Mesenteric fat pad (tissue), 1 donor: Measurements from ENCODE around the gene PLA2R1. TPM values are rescaled to one million over a fixed set of nuclear protein-coding genes. Genes with fewer than 3 reads are reported as not detected.
"Not testable (repeated sequence)": the region's sequence is repeated elsewhere in the genome, so short reads cannot be mapped to it uniquely, and the experiment has no call there.

ENCODE experiments used
- DNase-seq: peaks from one replicate; pipeline ENCODE4 v3.0.0-alpha.2; 2020; ENCODE audit warnings: low spot score
- total RNA-seq: library from RNA; stranded (reverse); fragmentation: NEBNext Ultra II Directional; extraction: Animal tissue kit (Norgen Biotek cat#: 25700); gene quantifications from one replicate; pipeline ENCODE4 v1.2.1, GENCODE V29; 2021
- donor health status: DM: yes; HTN: yes; CAD: no.

PLA2R1 gene
- total RNA-seq, 1 donor from 2014 or later, result 8.3 TPM

DNA sequence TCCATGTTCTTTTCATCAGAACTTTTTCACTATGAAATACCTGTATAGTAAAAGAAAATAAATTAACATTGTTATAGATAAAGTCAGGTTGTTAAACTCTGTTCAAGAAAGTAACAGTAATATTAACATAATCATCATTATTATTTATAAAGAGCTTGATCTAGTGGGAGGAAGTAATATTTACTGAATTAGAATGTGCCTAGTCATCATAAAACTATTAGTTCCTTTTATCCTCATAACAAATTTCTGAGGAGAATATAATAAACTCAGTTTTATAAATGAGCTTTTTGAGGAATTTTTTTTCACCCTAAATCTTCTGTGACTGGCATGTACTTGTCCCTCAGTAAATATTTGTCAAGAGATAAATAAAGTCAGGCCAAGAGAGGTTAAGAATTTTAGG, 78.4 kb downstream of the PLA2R1 start:
- DNase-seq, result no peak

DNA sequence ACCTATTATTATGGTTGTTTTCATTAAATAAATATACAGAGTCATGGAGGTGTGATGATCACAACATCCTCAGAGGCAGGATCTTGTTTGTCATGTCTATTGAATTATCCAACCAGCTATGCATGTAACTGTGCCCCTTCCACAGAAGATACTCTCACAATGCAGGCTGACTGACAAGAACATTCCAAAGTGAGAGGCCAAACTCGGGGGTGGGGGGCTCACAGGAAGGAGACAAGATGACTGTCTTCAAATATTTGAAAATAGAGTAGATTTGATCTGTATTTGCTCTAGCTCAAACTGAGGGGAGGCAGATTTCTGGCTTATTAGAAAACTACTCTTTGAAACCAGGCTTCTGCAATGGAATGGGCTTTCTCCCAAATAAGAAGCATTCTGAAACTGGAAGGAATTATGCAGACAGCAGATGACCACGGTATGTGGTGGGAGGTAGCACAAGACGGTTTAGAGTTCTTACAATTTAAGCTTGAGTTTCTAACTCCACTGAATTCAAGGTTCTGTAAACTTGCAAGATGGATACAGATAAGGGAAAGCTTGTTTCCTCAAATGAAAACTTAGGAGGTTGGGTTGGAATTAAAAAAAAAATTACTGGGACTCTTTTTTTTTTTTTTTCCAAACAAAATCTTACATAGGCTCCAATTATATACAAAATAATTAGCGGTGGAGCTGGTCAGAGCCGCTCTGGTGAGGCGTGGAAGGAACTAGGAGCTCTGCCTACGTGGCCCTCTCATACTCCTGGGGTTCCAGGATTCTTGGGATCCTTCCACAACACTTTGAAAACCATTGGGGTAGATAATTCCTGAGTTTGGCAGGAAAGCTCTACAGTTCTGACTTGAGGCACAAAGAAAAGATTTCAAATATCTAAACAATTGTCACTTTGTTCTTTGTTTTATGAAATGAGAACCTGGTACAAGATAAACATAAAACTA, 79.3 kb downstream of the PLA2R1 start:
- DNase-seq, result no peak

DNA sequence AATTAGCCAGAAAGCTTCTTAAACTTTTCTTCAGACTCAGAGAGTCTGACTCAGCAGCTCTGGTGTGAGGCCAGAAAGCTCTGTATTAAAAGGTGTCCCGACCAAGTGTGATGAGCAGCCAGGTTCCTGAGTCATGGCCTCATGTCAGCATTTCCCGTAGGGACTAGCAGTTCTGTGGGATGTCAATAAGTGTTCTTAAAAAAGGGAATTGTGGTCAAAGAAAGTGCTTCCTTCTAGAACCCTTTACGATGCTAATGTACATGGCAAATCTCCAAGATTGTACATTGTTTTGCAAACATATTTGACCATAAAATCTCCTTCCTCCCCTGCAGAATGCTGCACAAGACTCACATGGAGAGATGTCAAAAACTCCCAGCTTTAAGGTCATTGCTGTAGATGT, 80.1 kb downstream of the PLA2R1 start:
- no peak for DNase-seq

DNA sequence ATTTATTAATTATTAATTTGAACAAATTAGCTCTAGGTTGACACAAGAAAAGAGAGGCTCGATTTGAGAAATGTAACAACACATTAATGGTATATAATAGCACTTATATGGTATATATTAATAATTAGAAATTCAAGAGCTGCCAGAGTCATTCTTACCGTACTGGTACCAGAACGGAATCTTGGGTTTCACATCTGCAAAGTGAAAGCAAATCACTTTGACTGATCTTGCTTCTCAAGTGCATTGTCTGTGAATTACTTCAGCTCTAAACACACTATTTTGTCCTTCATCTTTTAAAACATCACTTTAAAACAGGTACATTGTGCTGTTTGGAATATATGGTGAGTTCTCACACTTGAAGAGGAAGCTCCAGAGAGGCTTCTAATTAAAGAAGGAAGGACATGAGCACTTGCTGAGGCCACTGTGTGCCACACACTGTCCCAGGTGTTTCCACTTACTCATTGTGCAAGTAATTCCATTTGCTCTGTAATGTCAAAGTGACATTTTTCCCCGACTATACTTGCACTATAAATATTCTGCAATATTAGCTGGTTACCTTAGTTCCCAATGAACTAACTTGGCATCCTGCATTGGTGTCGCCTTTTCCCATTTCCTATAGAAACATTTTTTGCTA, 85.8 kb downstream of the PLA2R1 start:
- DNase-seq, result no peak

DNA sequence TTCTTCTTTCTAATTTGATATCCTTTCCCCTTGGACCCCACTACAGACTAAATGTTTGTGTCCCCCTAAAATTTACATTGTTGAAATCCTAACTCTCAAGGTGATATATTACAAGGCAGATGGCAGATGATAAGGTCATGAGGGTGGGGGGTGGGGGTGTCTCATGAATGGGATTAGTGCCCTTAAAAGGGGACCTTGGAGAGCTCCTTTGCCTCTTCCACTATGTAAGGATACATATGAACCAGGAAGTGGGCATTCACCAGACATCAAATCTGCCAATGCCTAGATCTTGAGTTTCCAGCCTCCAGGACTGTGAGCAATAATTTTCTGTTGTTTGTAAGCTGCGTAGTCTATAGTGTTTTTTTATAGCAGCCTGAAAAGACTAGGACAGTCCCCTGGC, 89.1 kb downstream of the PLA2R1 start:
- no peak for DNase-seq

DNA sequence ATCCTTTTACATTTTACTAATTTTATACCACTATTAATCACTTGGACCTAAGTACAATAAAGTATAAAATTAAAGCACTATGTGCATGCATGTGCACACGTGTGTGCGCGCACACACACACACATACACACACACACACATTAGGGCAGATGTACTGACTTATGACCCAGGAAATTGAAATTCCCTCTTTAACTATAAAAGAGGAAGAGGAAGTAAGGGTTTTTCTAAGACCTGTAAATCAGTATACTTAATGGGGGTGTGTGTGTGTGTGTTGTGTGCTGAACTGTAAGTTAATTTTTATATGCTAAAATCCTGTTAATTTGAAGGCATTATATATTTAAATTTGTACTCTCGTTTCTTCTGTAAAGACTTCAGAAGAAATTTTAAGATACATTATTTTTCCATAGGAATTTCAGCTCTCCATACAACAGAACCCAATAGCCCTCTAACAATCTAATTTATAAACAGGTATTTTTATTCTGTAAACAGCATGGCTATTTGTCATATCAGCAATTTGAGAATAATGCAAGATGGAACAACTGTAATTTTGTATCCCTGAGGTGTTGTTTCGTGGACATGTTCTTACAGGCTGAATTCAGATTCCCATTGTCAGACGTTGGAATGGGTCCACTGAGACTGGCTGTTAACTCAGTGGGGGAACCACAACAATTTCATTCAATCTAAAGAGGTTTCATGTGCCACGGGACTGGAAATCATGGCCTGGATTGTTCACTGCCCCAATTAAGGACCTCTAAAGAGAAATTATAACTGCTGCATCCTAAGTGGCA, 90.9 kb downstream of the PLA2R1 start:
- no peak for DNase-seq

DNA sequence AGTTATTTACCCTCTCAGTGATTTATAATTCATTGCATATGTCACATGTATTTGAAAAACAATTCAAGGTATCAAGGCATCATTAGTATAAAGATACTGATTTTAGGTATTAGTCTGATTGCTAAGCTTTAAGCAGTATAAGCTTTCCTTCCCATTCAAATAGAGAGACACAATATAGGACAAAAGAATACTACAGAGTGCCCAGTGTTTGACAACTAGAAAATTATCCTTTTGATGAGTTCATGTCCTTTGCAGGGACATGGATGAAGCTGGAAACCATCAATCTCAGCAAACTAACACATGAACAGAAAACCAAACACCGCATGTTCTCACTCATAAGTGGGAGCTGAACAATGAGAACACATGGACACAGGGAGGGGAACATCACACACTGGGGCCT, 91.9 kb downstream of the PLA2R1 start:
- not testable (repeated sequence) for DNase-seq

DNA sequence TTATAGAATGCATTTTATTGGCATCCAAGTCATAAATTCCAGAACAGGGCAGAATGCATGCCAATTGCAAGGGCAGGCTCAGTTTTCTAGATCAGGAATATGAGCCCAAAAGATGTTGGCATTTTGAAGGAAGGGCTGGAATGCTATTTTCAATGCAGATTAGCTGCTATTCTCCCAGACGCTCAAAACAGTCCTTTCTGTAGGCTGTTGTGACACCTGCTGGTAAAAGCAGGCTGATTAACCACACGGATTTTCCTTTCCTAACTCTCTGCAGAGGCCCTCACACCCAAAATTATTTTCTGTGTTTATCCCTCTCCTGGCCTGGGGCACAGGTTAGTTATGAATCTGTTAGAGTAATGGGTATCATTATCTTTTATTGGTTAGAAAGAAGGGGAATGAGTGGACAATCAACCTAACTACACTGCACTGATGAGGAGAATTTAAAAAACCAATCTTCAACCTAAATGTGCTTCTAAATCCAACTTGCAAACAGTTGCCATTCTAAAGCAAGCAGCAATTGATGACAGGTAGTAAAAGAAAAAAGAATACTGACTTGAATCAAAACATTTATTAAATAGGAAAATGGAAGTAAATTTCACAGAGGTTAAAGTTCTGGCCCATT, 94.0 kb downstream of the PLA2R1 start:
- no peak for DNase-seq

DNA sequence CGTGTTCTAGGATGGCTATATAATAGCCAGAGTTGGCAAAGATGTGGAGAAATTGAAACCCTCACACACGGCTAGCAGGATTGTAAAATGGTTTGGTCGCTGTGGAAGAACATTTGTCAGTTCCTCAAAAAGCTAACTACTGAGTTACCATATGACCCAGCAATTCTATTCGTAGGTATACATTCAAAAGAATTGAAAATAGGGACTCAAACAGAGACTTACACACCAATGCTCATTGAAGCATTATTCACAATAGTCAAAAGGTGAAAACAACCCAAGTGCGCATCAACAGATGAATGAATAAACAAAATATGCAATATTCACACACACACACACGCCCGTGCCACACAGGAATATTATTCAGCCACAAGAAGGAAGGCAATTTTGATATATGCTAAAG, 98.7 kb downstream of the PLA2R1 start:
- no peak for DNase-seq

DNA sequence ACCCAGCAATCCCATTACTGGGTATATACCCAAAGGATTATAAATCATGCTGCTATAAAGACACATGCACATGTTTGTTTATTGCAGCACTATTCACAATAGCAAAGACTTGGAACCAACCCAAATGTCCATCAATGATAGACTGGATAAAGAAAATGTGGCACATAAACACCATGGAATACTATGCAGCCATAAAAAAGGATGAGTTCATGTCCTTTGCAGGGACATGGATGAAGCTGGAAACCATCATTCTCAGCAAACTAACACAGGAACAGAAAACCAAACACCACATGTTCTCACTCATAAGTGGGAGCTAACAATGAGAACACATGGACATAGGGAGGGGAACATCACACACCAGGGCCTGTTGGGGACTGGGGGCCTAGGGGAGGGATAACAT, 99.9 kb downstream of the PLA2R1 start:
- not testable (repeated sequence) for DNase-seq

DNA sequence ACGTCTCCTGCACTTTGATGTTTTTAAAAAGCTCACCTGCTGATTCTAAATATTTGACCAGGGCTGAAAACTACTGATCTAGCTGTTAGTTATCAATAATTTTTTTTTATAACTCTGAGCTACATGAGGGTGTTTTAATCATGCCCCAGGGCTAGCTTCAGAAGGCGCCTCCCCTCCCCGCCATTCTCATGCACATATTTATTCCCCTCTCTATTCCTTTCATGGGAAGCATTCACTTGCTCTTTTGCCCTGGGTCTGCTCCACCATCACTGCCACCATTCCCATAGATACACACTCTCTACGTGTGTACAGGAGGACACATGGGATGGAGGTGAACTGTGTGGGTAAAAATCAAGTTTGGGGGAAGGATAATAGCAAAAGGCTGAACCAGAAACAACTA, 101.0 kb downstream of the PLA2R1 start:
- DNase-seq, result no peak

DNA sequence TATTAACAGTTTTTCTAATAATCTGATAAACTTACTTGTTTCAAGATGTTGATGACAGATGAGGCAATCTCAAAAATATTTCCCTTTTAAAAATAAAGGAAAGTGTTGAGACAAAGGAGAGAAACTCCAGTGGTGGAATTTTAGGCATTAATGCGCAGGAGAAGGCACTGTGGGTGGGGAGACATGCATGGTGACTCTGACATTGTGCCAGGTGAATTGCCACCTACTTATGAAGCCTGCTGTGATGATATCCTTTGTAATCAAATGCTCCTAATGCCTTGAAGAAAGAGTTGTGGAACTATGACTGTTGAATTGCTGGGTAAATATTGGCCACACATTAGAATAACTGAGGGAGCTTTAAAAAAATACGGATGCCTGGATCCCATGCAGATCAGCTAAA, 101.4 kb downstream of the PLA2R1 start:
- DNase-seq, result no peak

DNA sequence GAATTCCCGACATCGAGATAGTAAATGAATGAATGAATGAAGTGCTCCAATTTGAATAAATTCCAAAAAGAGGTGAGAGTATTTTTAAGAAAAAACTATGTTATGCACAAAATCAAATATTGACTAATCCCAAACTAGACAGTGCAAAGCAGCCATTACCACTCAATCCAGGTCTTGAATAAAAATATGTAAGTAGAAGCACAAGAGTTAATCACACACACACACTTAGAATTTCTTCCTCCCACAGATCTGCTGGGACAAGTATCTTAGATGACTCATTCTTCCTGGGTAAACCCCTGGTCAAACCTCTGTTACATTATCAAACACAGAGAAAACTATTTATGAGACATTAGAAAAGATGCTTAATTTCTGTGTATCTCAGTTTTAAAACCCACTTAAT, 102.0 kb downstream of the PLA2R1 start:
- no peak for DNase-seq

DNA sequence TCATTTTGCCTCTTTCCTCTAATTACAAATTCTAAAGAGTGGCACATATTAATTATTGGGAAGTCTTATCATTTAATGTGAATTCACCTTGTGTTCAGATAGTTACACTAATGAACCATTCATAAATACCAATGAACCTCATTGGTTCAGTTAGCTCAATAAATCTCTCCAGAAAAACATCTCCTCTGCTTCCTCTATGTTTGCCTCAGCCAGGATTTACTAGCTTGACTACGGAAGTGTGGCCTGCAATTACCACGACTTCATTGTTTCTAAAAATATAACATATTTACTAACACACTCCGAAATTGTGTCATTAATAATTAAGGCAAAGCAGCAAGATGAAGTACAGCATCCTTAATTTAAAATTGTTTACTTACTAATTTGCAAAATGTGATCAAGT, 103.3 kb downstream of the PLA2R1 start:
- DNase-seq, result no peak

DNA sequence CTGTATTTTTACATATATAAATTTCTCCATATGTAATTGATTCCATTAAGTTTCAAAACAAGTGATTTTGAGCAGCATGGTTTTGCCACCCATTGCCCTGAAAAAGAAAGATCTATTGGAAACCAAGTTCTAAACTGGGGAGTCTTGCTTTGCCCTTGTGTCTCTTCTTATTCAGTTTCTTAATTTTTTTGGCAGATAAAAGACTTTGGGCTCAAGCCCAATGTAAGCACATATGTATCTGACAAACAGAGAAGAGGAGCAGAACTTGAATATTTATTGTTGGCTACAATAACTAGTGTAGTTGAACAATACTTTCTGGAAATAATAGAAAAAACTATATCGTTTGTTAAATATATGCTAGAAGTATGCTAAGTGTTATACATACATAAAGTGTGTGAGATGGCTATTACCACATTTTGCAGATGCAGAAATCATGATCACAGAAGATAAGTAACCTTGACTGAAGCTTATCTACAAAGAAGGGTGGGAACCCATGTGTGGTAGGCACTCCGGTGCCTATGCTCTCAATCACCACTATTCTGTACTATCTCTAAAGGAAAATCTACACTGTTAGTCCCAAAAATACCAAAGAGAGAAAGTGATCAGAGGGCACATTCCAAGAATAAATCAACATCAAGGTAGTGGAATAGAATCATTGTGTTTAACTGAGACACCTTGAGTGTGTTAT, 109.1 kb downstream of the PLA2R1 start:
- DNase-seq, result no peak

DNA sequence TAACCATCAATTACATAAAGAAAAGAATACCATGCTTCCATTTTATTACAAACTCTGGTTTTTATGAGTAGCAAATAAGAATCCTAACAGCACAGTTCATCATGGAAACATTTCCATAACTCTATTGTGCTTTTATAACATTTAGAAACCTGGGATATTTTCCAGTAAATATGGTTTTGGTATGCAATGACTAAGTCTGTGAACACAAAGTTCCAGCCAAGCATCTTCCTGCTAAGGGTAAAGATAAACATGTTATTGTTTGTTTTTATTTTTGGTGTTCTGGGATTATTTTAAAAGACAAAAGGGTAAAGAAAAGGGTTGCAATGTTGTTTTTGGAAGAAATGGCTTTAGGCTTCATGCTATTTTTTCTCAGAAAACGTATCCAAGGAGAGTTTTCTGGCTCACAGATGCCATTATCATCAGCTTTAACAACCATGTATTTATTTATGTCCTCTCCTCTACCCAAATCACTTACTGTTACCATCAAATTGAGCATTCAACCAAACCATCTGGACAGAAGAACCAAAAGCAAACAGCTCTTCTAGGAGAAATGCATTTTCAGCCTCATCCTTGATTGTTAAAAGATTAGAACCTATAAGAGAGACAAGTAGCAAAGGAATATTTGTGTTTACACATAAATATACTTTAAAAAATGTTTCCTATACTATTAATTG, 116.0 kb downstream of the PLA2R1 start:
- no peak for DNase-seq

DNA sequence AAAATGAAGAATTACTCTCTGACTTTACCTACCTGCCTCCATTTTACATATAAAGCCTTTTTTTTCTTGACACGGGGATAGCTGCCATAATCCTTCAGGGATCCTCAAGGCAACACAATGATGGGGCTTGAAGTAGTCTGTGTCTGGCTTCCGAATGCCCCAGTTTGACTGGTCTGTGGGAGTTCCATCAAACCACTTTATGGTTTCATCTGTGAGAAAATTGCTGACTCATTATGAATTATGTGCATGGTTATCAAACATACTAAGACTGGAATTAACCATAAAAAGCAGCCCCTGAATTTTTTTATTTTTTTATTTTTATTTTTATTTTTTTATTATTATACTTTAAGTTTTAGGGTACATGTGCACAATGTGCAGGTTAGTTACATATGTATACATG, 117.5 kb downstream of the PLA2R1 start:
- no peak for DNase-seq

DNA sequence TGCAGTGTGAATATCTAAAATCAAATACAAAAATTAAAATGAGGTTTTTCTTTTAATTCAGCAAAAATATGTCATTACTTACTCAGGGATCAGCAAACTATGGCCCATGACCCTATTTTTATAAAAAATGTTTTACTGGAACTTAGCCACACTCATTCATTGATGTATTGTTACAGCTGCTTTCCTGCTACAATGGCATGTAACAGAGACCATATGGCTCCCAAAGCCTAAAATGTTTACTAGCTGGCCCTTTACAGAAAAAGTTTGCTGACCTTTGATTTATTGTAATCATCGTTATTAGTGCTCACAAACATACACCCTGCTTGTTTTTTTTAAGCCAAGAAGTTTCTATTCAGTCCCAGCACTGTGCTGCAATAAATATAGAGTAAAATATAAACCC, 120.3 kb downstream of the PLA2R1 start:
- DNase-seq, result no peak

DNA sequence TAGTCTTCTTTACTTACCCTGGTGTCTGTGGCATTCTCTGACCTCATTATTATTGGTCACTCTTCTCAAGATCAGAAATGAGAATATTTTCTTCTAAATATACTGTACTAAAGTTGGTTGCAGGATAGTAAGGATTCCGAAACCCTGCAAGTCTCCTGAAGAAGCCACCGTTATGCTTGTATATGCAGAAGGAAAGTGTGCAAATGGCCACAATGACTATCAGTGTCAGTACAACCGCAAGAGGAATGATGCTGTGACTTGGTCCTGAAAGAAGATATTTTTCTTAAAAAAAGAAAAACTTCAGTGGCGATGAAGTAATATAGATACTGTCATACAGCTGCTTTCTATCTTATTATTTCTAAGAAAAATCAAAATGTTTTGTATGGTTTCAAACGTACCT, 120.7 kb downstream of the PLA2R1 start:
- DNase-seq, result no peak

DNA sequence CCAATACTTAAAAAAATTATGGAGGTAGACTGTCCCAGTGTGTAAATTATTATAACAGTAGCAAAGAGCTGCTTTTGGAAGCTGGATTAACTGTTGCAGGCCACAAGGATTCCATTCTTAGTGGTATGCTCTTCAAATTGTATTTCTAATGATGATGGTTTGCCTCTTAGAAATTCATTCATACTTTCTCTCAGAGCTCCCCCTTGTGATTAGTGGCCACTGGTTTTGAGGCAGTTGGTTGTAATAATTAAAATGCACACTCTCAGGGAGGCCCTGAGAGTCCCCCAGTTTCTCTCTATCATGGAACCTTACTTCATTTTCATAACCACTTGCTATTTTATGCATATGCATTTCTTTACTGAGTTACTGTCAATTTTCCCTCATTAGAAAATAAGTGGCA, 122.5 kb downstream of the PLA2R1 start:
- DNase-seq, result no peak
